ENCODE data around the gene PGGT1B.

- TF ChIP-seq POLR2A (IDR thresholded peaks at IDR 0.05) (no peak), CTCF (IDR thresholded peaks at IDR 0.05) (no peak)
Observed at GRCh38 chr5:115243412-115243811, 19.3 kb downstream of the PGGT1B start.

All from thyroid gland (tissue), 4 donors.